Lower leg skin (tissue), 3 donors: ENCODE data around the gene SPINK6.

Experiments
- POLR2A ChIP-seq, 2 donors: fragments of 450-650 bp; IDR thresholded peaks; one replicate each; pipeline ENCODE4 v1.6.1; 2016 to 2017; ENCODE audit warnings: antibody characterized with exemption in 2 of 2, mild to moderate bottlenecking in 1 of 2, moderate library complexity in 1 of 2
- TF ChIP-seq, protein P1 (sequence below), 3 donors: fragments of 450-650 bp; IDR thresholded peaks; one replicate each; pipeline ENCODE4 v1.5.1; 2016; ENCODE audit warnings: antibody characterized with exemption in 3 of 3, mild to moderate bottlenecking in 3 of 3, moderate library complexity in 2 of 3

DNA sequence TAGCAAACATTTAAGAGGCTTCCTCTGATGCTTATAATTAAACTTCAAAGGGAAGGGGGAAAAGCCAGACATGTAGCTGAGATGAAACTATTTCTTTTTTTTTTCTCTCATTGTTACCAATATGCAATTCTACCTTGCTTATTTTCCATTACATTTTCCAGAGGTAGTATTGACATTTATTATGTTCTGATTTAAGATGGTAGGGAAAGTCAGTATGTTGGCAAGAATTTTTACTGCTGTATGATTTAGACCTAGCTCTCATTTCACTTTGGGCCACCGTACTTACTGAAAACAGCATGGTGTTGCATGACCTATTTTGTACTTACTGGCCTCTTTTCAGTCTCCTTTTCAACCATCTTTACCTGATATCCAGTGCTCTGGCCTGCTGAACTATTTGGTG, 9.6 kb upstream of the SPINK6 start:
- TF ChIP-seq, protein P1, sequence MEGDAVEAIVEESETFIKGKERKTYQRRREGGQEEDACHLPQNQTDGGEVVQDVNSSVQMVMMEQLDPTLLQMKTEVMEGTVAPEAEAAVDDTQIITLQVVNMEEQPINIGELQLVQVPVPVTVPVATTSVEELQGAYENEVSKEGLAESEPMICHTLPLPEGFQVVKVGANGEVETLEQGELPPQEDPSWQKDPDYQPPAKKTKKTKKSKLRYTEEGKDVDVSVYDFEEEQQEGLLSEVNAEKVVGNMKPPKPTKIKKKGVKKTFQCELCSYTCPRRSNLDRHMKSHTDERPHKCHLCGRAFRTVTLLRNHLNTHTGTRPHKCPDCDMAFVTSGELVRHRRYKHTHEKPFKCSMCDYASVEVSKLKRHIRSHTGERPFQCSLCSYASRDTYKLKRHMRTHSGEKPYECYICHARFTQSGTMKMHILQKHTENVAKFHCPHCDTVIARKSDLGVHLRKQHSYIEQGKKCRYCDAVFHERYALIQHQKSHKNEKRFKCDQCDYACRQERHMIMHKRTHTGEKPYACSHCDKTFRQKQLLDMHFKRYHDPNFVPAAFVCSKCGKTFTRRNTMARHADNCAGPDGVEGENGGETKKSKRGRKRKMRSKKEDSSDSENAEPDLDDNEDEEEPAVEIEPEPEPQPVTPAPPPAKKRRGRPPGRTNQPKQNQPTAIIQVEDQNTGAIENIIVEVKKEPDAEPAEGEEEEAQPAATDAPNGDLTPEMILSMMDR (IDR thresholded peaks at IDR 0.05) = no peak
- TF ChIP-seq POLR2A (IDR thresholded peaks at IDR 0.05) = no peak
